Colonic mucosa (tissue), 4 donors: ENCODE results near the gene ZNF516. TPM values are rescaled to one million over a fixed set of nuclear protein-coding genes. Genes with fewer than 3 reads are reported as not detected.

Experiments used
- DNase-seq: peaks from one replicate; pipeline ENCODE4 v3.0.0-alpha.2; 2020
- H3K27ac ChIP-seq: fragments of 200-600 bp; one replicate; pipeline ENCODE4 v1.8.0; 2021
- H3K27me3 ChIP-seq: fragments of 200-600 bp; one replicate; pipeline ENCODE4 v1.8.0; 2021
- H3K36me3 ChIP-seq: fragments of 200-600 bp; one replicate; pipeline ENCODE4 v1.8.0; 2021
- H3K4me1 ChIP-seq: fragments of 200-600 bp; one replicate; pipeline ENCODE4 v1.8.0; 2021; ENCODE audit warnings: mild to moderate bottlenecking
- H3K4me3 ChIP-seq: fragments of 200-600 bp; one replicate; pipeline ENCODE4 v1.8.0; 2021
- H3K9ac ChIP-seq, 2 donors: one replicate each; pipeline ENCODE4 v1.7.0; 2013; ENCODE audit warnings: control low read depth in 2 of 2, low read depth in 2 of 2, low read length in 2 of 2
- H3K9me3 ChIP-seq: fragments of 200-600 bp; one replicate; pipeline ENCODE4 v1.8.0; 2021
- intact Hi-C: fragments of 100-400 bp; cut with DNase I; formaldehyde crosslinking; loops from one replicate; pipeline ENCODE4 v1.14.1; 2022
- total RNA-seq, 2 donors: library from RNA; stranded (reverse); fragmentation: NEBNext Ultra II Directional in 1 of 2; extraction: Animal tissue kit (Norgen Biotek cat#: 25700) in 1 of 2; gene quantifications; one replicate each; pipeline ENCODE4 v1.2.1, GENCODE V29; 2021
- TF ChIP-seq, protein P1 (sequence below): fragments of 200-600 bp; IDR thresholded peaks from one replicate; pipeline ENCODE4 v1.8.0; 2022; ENCODE audit warnings: antibody characterized with exemption, mild to moderate bottlenecking
- donor health status: healthy.
- donor health status: DM: no; HTN: no; CAD: no.
- donor health status: DM: no; HTN: no; CAD: no.

The ZNF516 gene
- total RNA-seq, 2 donors from 2014 or later = 15.2 to 21.3 TPM

DNA sequence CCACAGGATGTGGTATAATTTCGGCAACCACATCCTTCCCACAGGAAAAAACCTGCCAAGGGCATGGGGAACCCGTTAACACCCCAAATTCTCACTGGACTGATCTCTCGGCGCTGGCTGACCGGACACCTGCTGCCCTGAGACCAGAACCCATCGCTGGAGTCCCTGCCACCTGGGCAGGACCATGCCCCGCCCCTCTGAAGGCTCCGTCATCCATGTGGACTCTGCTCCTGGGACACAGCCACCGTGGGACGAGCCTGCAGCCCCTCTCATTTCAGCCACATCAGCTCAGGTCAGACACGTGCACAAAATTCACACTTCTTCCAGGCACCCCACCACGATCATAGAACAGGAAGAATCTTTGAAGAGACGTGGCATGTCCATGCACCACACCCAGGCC, 108.2 kb downstream of the ZNF516 start:
- Histone ChIP-seq H3K27me3 (no peaks in the 10 kb centered on the region), H3K36me3 (no peaks in the 10 kb centered on the region), H3K27ac (no peak overlapping the region), H3K9ac (no peak overlapping the region), H3K4me3 (no peak overlapping the region), H3K9me3 (no peaks in the 10 kb centered on the region), H3K4me1 (no peaks in the 10 kb centered on the region)
- intact Hi-C loops = no loop called here
- DNase-seq = no peak
- TF ChIP-seq, protein P1, sequence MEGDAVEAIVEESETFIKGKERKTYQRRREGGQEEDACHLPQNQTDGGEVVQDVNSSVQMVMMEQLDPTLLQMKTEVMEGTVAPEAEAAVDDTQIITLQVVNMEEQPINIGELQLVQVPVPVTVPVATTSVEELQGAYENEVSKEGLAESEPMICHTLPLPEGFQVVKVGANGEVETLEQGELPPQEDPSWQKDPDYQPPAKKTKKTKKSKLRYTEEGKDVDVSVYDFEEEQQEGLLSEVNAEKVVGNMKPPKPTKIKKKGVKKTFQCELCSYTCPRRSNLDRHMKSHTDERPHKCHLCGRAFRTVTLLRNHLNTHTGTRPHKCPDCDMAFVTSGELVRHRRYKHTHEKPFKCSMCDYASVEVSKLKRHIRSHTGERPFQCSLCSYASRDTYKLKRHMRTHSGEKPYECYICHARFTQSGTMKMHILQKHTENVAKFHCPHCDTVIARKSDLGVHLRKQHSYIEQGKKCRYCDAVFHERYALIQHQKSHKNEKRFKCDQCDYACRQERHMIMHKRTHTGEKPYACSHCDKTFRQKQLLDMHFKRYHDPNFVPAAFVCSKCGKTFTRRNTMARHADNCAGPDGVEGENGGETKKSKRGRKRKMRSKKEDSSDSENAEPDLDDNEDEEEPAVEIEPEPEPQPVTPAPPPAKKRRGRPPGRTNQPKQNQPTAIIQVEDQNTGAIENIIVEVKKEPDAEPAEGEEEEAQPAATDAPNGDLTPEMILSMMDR = no peak

DNA sequence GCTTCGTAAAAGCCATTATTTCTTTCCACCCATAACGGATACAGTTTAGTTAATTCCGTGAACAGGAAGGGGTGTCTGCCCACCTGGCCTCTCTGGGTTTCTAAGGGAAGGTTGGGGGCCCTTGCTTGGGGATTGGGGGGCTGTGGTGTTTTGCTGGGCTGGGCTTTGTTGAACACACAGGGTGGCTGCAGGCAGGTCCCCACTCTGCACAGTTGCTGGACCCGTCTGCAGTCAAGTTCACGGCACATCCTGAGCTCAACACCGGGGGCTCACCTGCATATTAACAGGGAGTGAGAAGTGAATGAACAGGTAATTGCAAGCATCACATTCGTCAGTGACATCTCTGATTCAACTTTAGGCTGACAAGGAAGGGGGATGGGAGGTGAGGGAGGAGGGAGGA, 109.0 kb downstream of the ZNF516 start:
- H3K27me3 ChIP-seq = no peaks in the 10 kb centered on the region
- H3K9me3 ChIP-seq = no peaks in the 10 kb centered on the region
- H3K4me3 ChIP-seq = no peak overlapping the region
- intact Hi-C loops = no loop called here
- no peak for DNase-seq
- TF ChIP-seq, protein P1 = no peak
- H3K36me3 ChIP-seq = no peaks in the 10 kb centered on the region
- H3K4me1 ChIP-seq = no peaks in the 10 kb centered on the region
- H3K27ac ChIP-seq = no peak overlapping the region
- H3K9ac ChIP-seq = no peak overlapping the region

DNA sequence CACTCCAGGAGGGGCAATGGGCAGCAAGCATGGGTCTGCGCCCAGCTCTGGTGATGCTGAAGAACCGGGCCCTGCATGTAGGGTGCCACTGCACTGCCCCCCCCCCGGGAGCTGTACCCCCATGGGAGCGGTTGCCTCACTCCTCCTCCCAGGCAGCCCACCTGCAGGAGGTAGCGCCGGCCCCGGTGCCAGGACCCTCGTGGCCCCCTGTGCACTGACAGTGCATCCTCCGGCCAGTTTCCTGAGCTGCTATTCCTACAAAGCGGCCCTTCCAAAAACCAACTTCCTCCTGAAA, 109.4 kb downstream of the ZNF516 start:
- Histone ChIP-seq H3K36me3 (no peaks in the 10 kb centered on the region), H3K9me3 (no peaks in the 10 kb centered on the region), H3K9ac (no peak overlapping the region), H3K4me3 (no peak overlapping the region), H3K27ac (no peak overlapping the region), H3K27me3 (no peaks in the 10 kb centered on the region), H3K4me1 (no peaks in the 10 kb centered on the region)
- DNase-seq = no peak
- TF ChIP-seq, protein P1 = no peak
- intact Hi-C loops = no loop called here

DNA sequence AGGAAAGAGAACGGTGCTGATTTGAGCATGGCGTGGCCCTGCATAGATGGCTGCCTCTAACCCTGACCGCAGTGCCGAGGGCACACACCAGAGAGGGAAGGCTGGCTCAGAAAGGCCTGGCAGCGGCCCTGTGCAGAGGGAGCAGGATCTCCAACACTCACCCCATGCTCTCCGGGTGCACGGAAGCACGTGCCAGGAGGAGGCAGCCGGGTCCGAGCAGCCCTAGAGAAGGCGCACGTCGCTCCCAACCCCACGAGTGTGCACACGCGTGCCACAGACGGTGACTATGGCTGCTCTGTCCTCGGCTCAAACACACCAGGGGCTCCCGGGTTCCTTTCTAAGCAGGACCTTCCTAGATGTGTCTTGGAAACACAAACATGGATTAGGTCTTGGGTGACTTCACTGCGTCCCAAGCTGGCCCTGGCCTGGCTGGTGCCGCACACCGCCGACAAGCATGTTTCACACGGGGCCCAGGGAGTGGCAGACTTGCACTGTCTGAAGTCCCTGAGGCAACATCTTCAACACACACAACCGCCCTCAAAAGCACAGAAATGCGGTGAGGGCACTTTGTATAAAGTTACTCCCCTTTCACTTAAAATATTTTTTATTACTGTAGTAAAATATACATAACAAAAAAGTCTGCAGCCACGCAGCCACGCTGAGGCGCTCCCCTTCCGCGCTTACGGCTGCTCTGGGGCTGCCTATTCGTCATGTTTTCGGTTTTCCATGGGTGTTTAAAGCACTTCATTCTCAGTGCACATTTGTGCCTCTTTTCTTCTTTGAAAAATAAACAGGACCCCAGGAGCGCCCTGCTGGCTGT, 110.0 kb downstream of the ZNF516 start:
- no peaks in the 10 kb centered on the region for H3K4me1 ChIP-seq
- H3K27me3 ChIP-seq = no peaks in the 10 kb centered on the region
- no peaks in the 10 kb centered on the region for H3K9me3 ChIP-seq
- DNase-seq = no peak
- no peak overlapping the region for H3K9ac ChIP-seq
- no peaks in the 10 kb centered on the region for H3K36me3 ChIP-seq
- intact Hi-C loops = no loop called here
- no peak overlapping the region for H3K27ac ChIP-seq
- TF ChIP-seq, protein P1 = no peak
- no peak overlapping the region for H3K4me3 ChIP-seq

DNA sequence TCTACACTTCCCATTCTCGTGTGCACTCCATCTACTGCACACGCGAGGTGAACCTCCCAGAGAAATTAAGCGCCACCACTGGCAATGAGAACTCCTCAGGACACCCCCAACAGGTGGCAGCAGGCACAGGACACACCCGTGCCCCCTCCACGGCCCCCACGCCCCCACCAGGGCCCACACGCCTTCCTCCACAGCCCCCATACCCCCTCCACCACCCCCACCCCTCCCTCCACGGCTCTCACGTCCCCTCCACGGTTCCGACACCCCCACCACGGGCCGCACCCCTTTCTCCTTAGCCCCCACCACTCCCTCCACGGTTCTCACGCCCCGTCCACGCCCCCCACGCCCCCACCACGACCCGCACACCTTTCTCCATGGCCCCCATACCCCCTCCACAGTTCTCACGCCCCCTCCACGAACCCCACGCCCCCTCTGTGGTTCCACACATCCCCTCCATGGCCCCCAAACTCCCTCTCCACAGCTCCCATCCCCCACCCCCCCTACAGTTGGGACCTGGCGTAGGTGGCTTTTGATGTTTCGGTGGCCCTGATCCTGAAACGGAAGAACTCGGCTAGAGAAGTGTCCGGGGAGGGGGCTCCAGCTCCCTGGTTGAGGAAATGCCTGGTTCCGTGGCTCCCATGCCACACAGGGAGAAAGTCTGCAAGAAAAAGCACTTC, 110.8 kb downstream of the ZNF516 start:
- Histone ChIP-seq H3K4me1 (no peaks in the 10 kb centered on the region), H3K27me3 (no peaks in the 10 kb centered on the region), H3K4me3 (no peak overlapping the region), H3K36me3 (no peaks in the 10 kb centered on the region), H3K9ac (no peak overlapping the region), H3K27ac (no peak overlapping the region), H3K9me3 (no peaks in the 10 kb centered on the region)
- DNase-seq = no peak
- intact Hi-C loops = no loop called here
- TF ChIP-seq, protein P1 = no peak
